Hepatocyte (in vitro differentiated cells): ENCODE measurements around the gene ADGRV1. TPM values are rescaled to one million over a fixed set of nuclear protein-coding genes. Genes with fewer than 3 reads are reported as not detected.

Experiments used
- DNase-seq: peaks from one replicate; pipeline ENCODE4 v3.0.0-alpha.2; 2016; ENCODE audit warnings: low spot score
- H2AFZ ChIP-seq: fragments of 200-600 bp; sonication (generic); 2 replicates; pipeline ENCODE4 v1.6.0; 2016; ENCODE audit warnings: antibody characterized with exemption, mild to moderate bottlenecking
- H3K27ac ChIP-seq: fragments of 200-600 bp; sonication (generic); 2 replicates; pipeline ENCODE4 v1.5.1; 2016; ENCODE audit warnings: mild to moderate bottlenecking
- H3K27me3 ChIP-seq: fragments of 200-600 bp; sonication (generic); 2 replicates; pipeline ENCODE4 v1.6.1; 2016
- H3K36me3 ChIP-seq: fragments of 200-600 bp; sonication (generic); replicated peaks from 2 replicates; pipeline ENCODE4 v1.5.1; 2016; ENCODE audit warnings: low read depth; ENCODE audit not compliant: insufficient read depth
- H3K4me1 ChIP-seq: fragments of 200-600 bp; sonication (generic); 2 replicates; pipeline ENCODE4 v1.5.1; 2016; ENCODE audit warnings: mild to moderate bottlenecking, moderate library complexity; ENCODE audit not compliant: insufficient read depth
- H3K4me2 ChIP-seq: fragments of 200-600 bp; sonication (generic); 2 replicates; pipeline ENCODE4 v1.6.0; 2016
- H3K4me3 ChIP-seq: fragments of 200-600 bp; sonication (generic); 2 replicates; pipeline ENCODE4 v1.5.1; 2016; ENCODE audit warnings: mild to moderate bottlenecking
- H3K79me2 ChIP-seq: fragments of 200-600 bp; sonication (generic); 2 replicates; pipeline ENCODE4 v1.6.0; 2017; ENCODE audit warnings: mild to moderate bottlenecking
- H3K9me2 ChIP-seq: fragments of 200-600 bp; sonication (generic); replicated peaks from 2 replicates; pipeline ENCODE4 v1.6.0; 2017; ENCODE audit warnings: mild to moderate bottlenecking; ENCODE audit not compliant: insufficient read depth
- H3K9me3 ChIP-seq: fragments of 200-600 bp; sonication (generic); 2 replicates; pipeline ENCODE4 v1.5.1; 2016; ENCODE audit warnings: low read depth, mild to moderate bottlenecking
- H4K20me1 ChIP-seq: fragments of 200-600 bp; sonication (generic); 2 replicates; pipeline ENCODE4 v1.6.0; 2016; ENCODE audit warnings: mild to moderate bottlenecking; ENCODE audit not compliant: insufficient read depth, poor library complexity, severe bottlenecking
- CTCF ChIP-seq: fragments of 200-600 bp; sonication (generic); IDR thresholded peaks from 2 replicates; pipeline ENCODE4 v1.5.1; 2016; ENCODE audit warnings: antibody characterized with exemption, mild to moderate bottlenecking; ENCODE audit not compliant: poor library complexity
- EZH2 ChIP-seq: fragments of 200-600 bp; sonication (generic); IDR thresholded peaks from 2 replicates; pipeline ENCODE4 v1.6.1; 2016; ENCODE audit warnings: antibody characterized with exemption, mild to moderate bottlenecking, borderline replicate concordance
- EZH2phosphoT487 ChIP-seq: fragments of 200-600 bp; sonication (generic); IDR thresholded peaks from one replicate; pipeline ENCODE4 v1.6.1; 2018; ENCODE audit warnings: antibody characterized with exemption, mild to moderate bottlenecking, low read depth, moderate library complexity; ENCODE audit not compliant: unreplicated experiment, severe bottlenecking
- WGBS: methylation state at CpG from one replicate; pipeline ENCODE4 v1.1.6; 2016; ENCODE audit warnings: low lambda C conversion rate; ENCODE audit errors: missing lambda C conversion rate; 5-methylcytosine and 5-hydroxymethylcytosine counted together
- polyA plus RNA-seq: library from polyadenylated mRNA; unstranded; fragments of >200 nt; fragmentation: Nextera tagmentation; extraction: Ambion mirVana; gene quantifications from 2 replicates; pipeline ENCODE4 v1.2.1, GENCODE V29; 2016
- total RNA-seq: library from RNA; depleted of rRNA; stranded (reverse); fragments of >200 nt; gene quantifications from 2 replicates; pipeline ENCODE4 v1.2.3, GENCODE V29; 2014

ADGRV1 gene
- total and polyA plus RNA-seq, 2 experiments from 2014 or later, result 74.9 to 88.3 TPM

- DNase-seq, result no peak
- no peaks in the 10 kb centered on the region for H3K27me3 ChIP-seq
- H4K20me1 ChIP-seq, result no peaks in the 10 kb centered on the region
- no peak overlapping the region for H3K4me3 ChIP-seq
- no peak overlapping the region for H3K27ac ChIP-seq
- H3K9me3 ChIP-seq, result no peaks in the 10 kb centered on the region
- H3K4me2 ChIP-seq, result no peak overlapping the region
- H3K9me2 ChIP-seq, result no peaks in the 10 kb centered on the region
- H2AFZ ChIP-seq, result no peak overlapping the region
- 88% methylated on average over 3 of the region's 3 CpGs for WGBS
- no peaks in the 10 kb centered on the region for H3K79me2 ChIP-seq
- no peaks in the 10 kb centered on the region for H3K36me3 ChIP-seq
- TF ChIP-seq EZH2 (no peak), CTCF (no peak), EZH2phosphoT487 (no peak)
- peaks cover 7% of the 10 kb centered on the region for H3K4me1 ChIP-seq
Observed at GRCh38 chr5:91164424-91164823, 605.8 kb downstream of the ADGRV1 start.

GRCh38 chr5:91166059-91166807 lies 607.6 kb downstream of the ADGRV1 start:
- no peaks in the 10 kb centered on the region for H3K79me2 ChIP-seq
- H4K20me1 ChIP-seq, result no peaks in the 10 kb centered on the region
- H3K4me1 ChIP-seq, result peaks cover 7% of the 10 kb centered on the region
- H3K27me3 ChIP-seq, result no peaks in the 10 kb centered on the region
- H2AFZ ChIP-seq, result no peak overlapping the region
- no peaks in the 10 kb centered on the region for H3K9me2 ChIP-seq
- H3K36me3 ChIP-seq, result no peaks in the 10 kb centered on the region
- no peak overlapping the region for H3K4me2 ChIP-seq
- H3K27ac ChIP-seq, result no peak overlapping the region
- H3K9me3 ChIP-seq, result no peaks in the 10 kb centered on the region
- WGBS, result 85% methylated on average over 3 of the region's 3 CpGs
- no peak overlapping the region for H3K4me3 ChIP-seq
- TF ChIP-seq EZH2phosphoT487 (no peak), CTCF (no peak), EZH2 (no peak)
- no peak for DNase-seq

GRCh38 chr5:91168859-91169258 lies 610.3 kb downstream of the ADGRV1 start:
- Histone ChIP-seq H3K27me3 (no peaks in the 10 kb centered on the region), H3K4me3 (no peak overlapping the region), H2AFZ (no peak overlapping the region), H3K9me3 (no peaks in the 10 kb centered on the region), H4K20me1 (no peaks in the 10 kb centered on the region), H3K4me2 (no peak overlapping the region), H3K4me1 (no peaks in the 10 kb centered on the region), H3K79me2 (no peaks in the 10 kb centered on the region), H3K36me3 (no peaks in the 10 kb centered on the region), H3K9me2 (no peaks in the 10 kb centered on the region), H3K27ac (no peak overlapping the region)
- no peak for DNase-seq
- WGBS, result 94% methylated on average over 1 of the region's 1 CpG
- no peak for TF ChIP-seq EZH2phosphoT487
- no peak for TF ChIP-seq CTCF
- TF ChIP-seq EZH2, result no peak

GRCh38 chr5:91170266-91170665 lies 611.7 kb downstream of the ADGRV1 start:
- no peak for DNase-seq
- no peak overlapping the region for H2AFZ ChIP-seq
- H3K4me2 ChIP-seq, result no peak overlapping the region
- H3K36me3 ChIP-seq, result no peaks in the 10 kb centered on the region
- no peaks in the 10 kb centered on the region for H3K4me1 ChIP-seq
- no peaks in the 10 kb centered on the region for H3K9me2 ChIP-seq
- no peaks in the 10 kb centered on the region for H4K20me1 ChIP-seq
- H3K79me2 ChIP-seq, result no peaks in the 10 kb centered on the region
- TF ChIP-seq EZH2 (no peak), EZH2phosphoT487 (no peak), CTCF (no peak)
- no peak overlapping the region for H3K4me3 ChIP-seq
- no peaks in the 10 kb centered on the region for H3K27me3 ChIP-seq
- no peaks in the 10 kb centered on the region for H3K9me3 ChIP-seq
- 0% methylated on average over 1 of the region's 1 CpG for WGBS
- no peak overlapping the region for H3K27ac ChIP-seq
